ENCODE data around the gene PSMD8. TPM values are rescaled to one million over a fixed set of nuclear protein-coding genes. Genes with fewer than 3 reads are reported as not detected.

PSMD8 gene
- total RNA-seq, 1 donor from 2014 or later: 159 TPM

GRCh38 chr19:38399081-38399480 lies 24.7 kb downstream of the PSMD8 start:
- peaks cover 28% of the 10 kb centered on the region for H3K27me3 Mint-ChIP-seq
- H3K27ac Mint-ChIP-seq: no peak overlapping the region
- DNase-seq (ENCODE audit: extremely low spot score, unreplicated experiment): no peak
- no peaks in the 10 kb centered on the region for H3K9me3 Mint-ChIP-seq
- TF ChIP-seq CTCF (conservative IDR thresholded peaks at IDR 0.05): no peak
- H3K4me3 Mint-ChIP-seq: no peak overlapping the region
- no peaks in the 10 kb centered on the region for H3K4me1 Mint-ChIP-seq (ENCODE audit: unreplicated experiment)
- peaks cover 6% of the 10 kb centered on the region for H3K36me3 Mint-ChIP-seq

GRCh38 chr19:38399537-38399936 lies 25.2 kb downstream of the PSMD8 start:
- Mint-ChIP-seq H3K9me3 (no peaks in the 10 kb centered on the region), H3K4me3 (no peak overlapping the region), H3K27me3 (peaks cover 26% of the 10 kb centered on the region), H3K4me1 (ENCODE audit: unreplicated experiment) (no peaks in the 10 kb centered on the region), H3K36me3 (peaks cover 5% of the 10 kb centered on the region), H3K27ac (no peak overlapping the region)
- no peak for TF ChIP-seq CTCF (conservative IDR thresholded peaks at IDR 0.05)
- DNase-seq (ENCODE audit: extremely low spot score, unreplicated experiment): no peak

- Mint-ChIP-seq H3K4me3 (no peak overlapping the region), H3K27ac (no peak overlapping the region)
Observed at GRCh38 chr19:38400361-38400760, 26.0 kb downstream of the PSMD8 start.

GRCh38 chr19:38401148-38401547 lies 26.8 kb downstream of the PSMD8 start:
- TF ChIP-seq CTCF (conservative IDR thresholded peaks at IDR 0.05): no peak
- Mint-ChIP-seq H3K4me3 (no peak overlapping the region), H3K4me1 (ENCODE audit: unreplicated experiment) (no peaks in the 10 kb centered on the region), H3K9me3 (no peaks in the 10 kb centered on the region), H3K27ac (no peak overlapping the region), H3K36me3 (peaks cover 5% of the 10 kb centered on the region), H3K27me3 (peaks cover 23% of the 10 kb centered on the region)
- no peak for DNase-seq (ENCODE audit: extremely low spot score, unreplicated experiment)

More at GRCh38 chr19:38400361-38400760, 26.0 kb downstream of the PSMD8 start:
- Mint-ChIP-seq H3K9me3 (no peaks in the 10 kb centered on the region), H3K4me1 (ENCODE audit: unreplicated experiment) (no peaks in the 10 kb centered on the region), H3K36me3 (peaks cover 5% of the 10 kb centered on the region), H3K27me3 (peaks cover 23% of the 10 kb centered on the region)
- no peak for DNase-seq (ENCODE audit: extremely low spot score, unreplicated experiment)
- no peak for TF ChIP-seq CTCF (conservative IDR thresholded peaks at IDR 0.05)

- Mint-ChIP-seq H3K4me1 (ENCODE audit: unreplicated experiment) (no peaks in the 10 kb centered on the region), H3K4me3 (peak overlapping the region; percentile 92), H3K36me3 (no peaks in the 10 kb centered on the region), H3K27ac (peak overlapping the region; percentile 69), H3K27me3 (peaks cover 12% of the 10 kb centered on the region), H3K9me3 (no peaks in the 10 kb centered on the region)
- no peak for TF ChIP-seq CTCF (conservative IDR thresholded peaks at IDR 0.05)
- DNase-seq (ENCODE audit: extremely low spot score, unreplicated experiment): no peak
Observed at GRCh38 chr19:38402623-38402966, 28.2 kb downstream of the PSMD8 start.

Measured in type B pancreatic cell (in vitro differentiated cells).